Measurements from ENCODE around the gene FAM181B. TPM values are rescaled to one million over a fixed set of nuclear protein-coding genes. Genes with fewer than 3 reads are reported as not detected.

The FAM181B gene
- total RNA-seq, 2 donors from 2014 or later = 1.0 to 5.9 TPM

GRCh38 chr11:82719361-82720105 is 14.1 kb downstream of the FAM181B start:
- no peak for TF ChIP-seq CTCF (IDR thresholded peaks at IDR 0.05)
- no peak for TF ChIP-seq POLR2A (IDR thresholded peaks at IDR 0.05)
- intact Hi-C loops (cut with DNase I) = loop anchor here (10.0 kb wide), 1 partner anchor 145 kb away; no protein-coding TSS in a partner anchor
- Histone ChIP-seq H3K9me3 (no peaks in the 10 kb centered on the region), H3K4me3 (no peak overlapping the region), H3K27ac (no peak overlapping the region), H3K27me3 (no peaks in the 10 kb centered on the region), H3K36me3 (replicated peaks in 1 of 2; ENCODE audit: insufficient read depth in 1 of 2, low read depth in 2 of 2) (no peaks in the 10 kb centered on the region), H3K4me1 (no peaks in the 10 kb centered on the region)
- DNase-seq = no peak
- no peak for ATAC-seq
- 60 to 63% methylated on average over 5 of the region's 5 CpGs for WGBS, 2 donors

GRCh38 chr11:82718821-82719220 is 14.8 kb downstream of the FAM181B start:
- Histone ChIP-seq H3K27ac (no peak overlapping the region), H3K4me3 (no peak overlapping the region), H3K27me3 (no peaks in the 10 kb centered on the region), H3K36me3 (replicated peaks in 1 of 2; ENCODE audit: insufficient read depth in 1 of 2, low read depth in 2 of 2) (no peaks in the 10 kb centered on the region), H3K4me1 (no peaks in the 10 kb centered on the region), H3K9me3 (no peaks in the 10 kb centered on the region)
- TF ChIP-seq CTCF (IDR thresholded peaks at IDR 0.05) = no peak
- ATAC-seq (no peak), DNase-seq (no peak)
- WGBS, 2 donors = 25 to 42% methylated on average over 3 of the region's 3 CpGs
- intact Hi-C loops (cut with DNase I) = no loop called here

- intact Hi-C loops (cut with DNase I) = no loop called here
- DNase-seq (peak; percentile 28 to 57 (median 45)), ATAC-seq (peak; percentile 75)
- Histone ChIP-seq H3K4me1 (no peaks in the 10 kb centered on the region), H3K36me3 (replicated peaks in 1 of 2; ENCODE audit: insufficient read depth in 1 of 2, low read depth in 2 of 2) (no peaks in the 10 kb centered on the region), H3K9me3 (no peaks in the 10 kb centered on the region), H3K27me3 (no peaks in the 10 kb centered on the region), H3K27ac (no peak overlapping the region), H3K4me3 (no peak overlapping the region)
- WGBS, 2 donors = 25 to 30% methylated on average over 5 of the region's 5 CpGs
- TF ChIP-seq POLR2A (IDR thresholded peaks at IDR 0.05) = no peak
- peak; percentile 46 to 88 (median 79) for TF ChIP-seq CTCF (IDR thresholded peaks at IDR 0.05)
These were observed 15.4 kb downstream of the FAM181B start for GRCh38 chr11:82718307-82718706.

- WGBS, 2 donors = 57 to 64% methylated on average over 14 of the region's 14 CpGs
- Histone ChIP-seq H3K27ac (no peak overlapping the region), H3K9me3 (no peaks in the 10 kb centered on the region), H3K36me3 (replicated peaks in 1 of 2; ENCODE audit: insufficient read depth in 1 of 2, low read depth in 2 of 2) (no peaks in the 10 kb centered on the region), H3K27me3 (no peaks in the 10 kb centered on the region), H3K4me1 (no peaks in the 10 kb centered on the region), H3K4me3 (no peak overlapping the region)
- ATAC-seq (no peak), DNase-seq (no peak)
- TF ChIP-seq POLR2A (IDR thresholded peaks at IDR 0.05) = no peak
- TF ChIP-seq CTCF (IDR thresholded peaks at IDR 0.05) = no peak
- intact Hi-C loops (cut with DNase I) = no loop called here
These were observed 19.1 kb downstream of the FAM181B start for GRCh38 chr11:82714346-82715174.
